Measurements from ENCODE around the gene ITPR2.

The ITPR2 gene

GRCh38 chr12:26654623-26655022, 178.4 kb downstream of the ITPR2 start:
- H3K9me3 ChIP-seq (replicated peaks; ENCODE audit: insufficient read depth, low read length): no peaks in the 10 kb centered on the region
- no peaks in the 10 kb centered on the region for H3K36me3 ChIP-seq (replicated peaks; ENCODE audit: insufficient read depth, low read length)

GRCh38 chr12:26651566-26652188, 181.3 kb downstream of the ITPR2 start:
- Histone ChIP-seq H2AFZ (ENCODE audit: low read length) (no peak overlapping the region), H3K4me2 (ENCODE audit: low read depth, low read length) (no peak overlapping the region), H3K27me3 (replicated peaks; ENCODE audit: insufficient read depth, low read length) (no peaks in the 10 kb centered on the region), H3K9ac (ENCODE audit: low read length) (no peak overlapping the region), H3K4me1 (ENCODE audit: low read length) (no peaks in the 10 kb centered on the region), H3F3A (ENCODE audit: insufficient read depth, low read length) (no peaks in the 10 kb centered on the region), H3K36me3 (replicated peaks; ENCODE audit: insufficient read depth, low read length) (no peaks in the 10 kb centered on the region), H3K9me3 (replicated peaks; ENCODE audit: insufficient read depth, low read length) (no peaks in the 10 kb centered on the region), H3K9me2 (replicated peaks; ENCODE audit: insufficient read depth, low read length) (no peaks in the 10 kb centered on the region), H3K4me3 (ENCODE audit: low read length) (no peak overlapping the region), H4K20me1 (ENCODE audit: insufficient read depth, low read length) (no peaks in the 10 kb centered on the region), H3K27ac (ENCODE audit: low read length) (no peak overlapping the region), H3K79me2 (ENCODE audit: low read length) (no peaks in the 10 kb centered on the region)
- peak; percentile 32 for DNase-seq
- TF ChIP-seq EZH2 (optimal IDR thresholded peaks at IDR 0.05; ENCODE audit: low read depth, low read length) (no peak), CTCF (IDR thresholded peaks at IDR 0.05; ENCODE audit: low read length) (peak; percentile 57), EZH2phosphoT487 (IDR thresholded peaks at IDR 0.05; ENCODE audit: low read length) (no peak)

More at GRCh38 chr12:26654623-26655022, 178.4 kb downstream of the ITPR2 start:
- Histone ChIP-seq H3K27me3 (replicated peaks; ENCODE audit: insufficient read depth, low read length) (no peaks in the 10 kb centered on the region), H3F3A (ENCODE audit: insufficient read depth, low read length) (no peaks in the 10 kb centered on the region), H2AFZ (ENCODE audit: low read length) (no peak overlapping the region), H3K9ac (ENCODE audit: low read length) (no peak overlapping the region), H4K20me1 (ENCODE audit: insufficient read depth, low read length) (no peaks in the 10 kb centered on the region), H3K9me2 (replicated peaks; ENCODE audit: insufficient read depth, low read length) (no peaks in the 10 kb centered on the region), H3K27ac (ENCODE audit: low read length) (no peak overlapping the region), H3K79me2 (ENCODE audit: low read length) (no peaks in the 10 kb centered on the region), H3K4me2 (ENCODE audit: low read depth, low read length) (no peak overlapping the region), H3K4me3 (ENCODE audit: low read length) (no peak overlapping the region), H3K4me1 (ENCODE audit: low read length) (no peaks in the 10 kb centered on the region)
- TF ChIP-seq CTCF (IDR thresholded peaks at IDR 0.05; ENCODE audit: low read length): no peak
- TF ChIP-seq EZH2 (optimal IDR thresholded peaks at IDR 0.05; ENCODE audit: low read depth, low read length): no peak
- no peak for TF ChIP-seq EZH2phosphoT487 (IDR thresholded peaks at IDR 0.05; ENCODE audit: low read length)
- no peak for DNase-seq

GRCh38 chr12:26651036-26651435, 182.0 kb downstream of the ITPR2 start:
- Histone ChIP-seq H3K9me3 (replicated peaks; ENCODE audit: insufficient read depth, low read length) (no peaks in the 10 kb centered on the region), H3K27ac (ENCODE audit: low read length) (no peak overlapping the region), H2AFZ (ENCODE audit: low read length) (no peak overlapping the region), H3K9ac (ENCODE audit: low read length) (no peak overlapping the region), H3K4me1 (ENCODE audit: low read length) (no peaks in the 10 kb centered on the region), H3K4me2 (ENCODE audit: low read depth, low read length) (no peak overlapping the region), H3K79me2 (ENCODE audit: low read length) (no peaks in the 10 kb centered on the region), H3F3A (ENCODE audit: insufficient read depth, low read length) (no peaks in the 10 kb centered on the region), H3K4me3 (ENCODE audit: low read length) (no peak overlapping the region), H3K27me3 (replicated peaks; ENCODE audit: insufficient read depth, low read length) (no peaks in the 10 kb centered on the region), H3K36me3 (replicated peaks; ENCODE audit: insufficient read depth, low read length) (no peaks in the 10 kb centered on the region), H3K9me2 (replicated peaks; ENCODE audit: insufficient read depth, low read length) (no peaks in the 10 kb centered on the region), H4K20me1 (ENCODE audit: insufficient read depth, low read length) (no peaks in the 10 kb centered on the region)
- DNase-seq: no peak
- TF ChIP-seq CTCF (IDR thresholded peaks at IDR 0.05; ENCODE audit: low read length): no peak
- TF ChIP-seq EZH2phosphoT487 (IDR thresholded peaks at IDR 0.05; ENCODE audit: low read length): no peak
- TF ChIP-seq EZH2 (optimal IDR thresholded peaks at IDR 0.05; ENCODE audit: low read depth, low read length): no peak

Data from MM.1S (cell line).